Subcutaneous adipose tissue (tissue), 4 donors: ENCODE measurements around the gene SIPA1. TPM values are rescaled to one million over a fixed set of nuclear protein-coding genes. Genes with fewer than 3 reads are reported as not detected.

Experiments used
- CTCF ChIP-seq: fragments of 450-650 bp; IDR thresholded peaks from one replicate; pipeline ENCODE4 v1.5.1; 2016; ENCODE audit warnings: low read depth, mild to moderate bottlenecking, control low read depth, antibody characterized with exemption, moderate library complexity
- total RNA-seq, 4 donors: library from RNA; depleted of rRNA; stranded (reverse); fragments of >200 nt; gene quantifications; one replicate each; pipeline ENCODE4 v1.1.0, GENCODE V29; 2016

SIPA1 gene
- total RNA-seq, 4 donors from 2014 or later = 19.8 to 42.8 (median 22.9) TPM

GRCh38 chr11:65643971-65644370 lies 6.1 kb downstream of the SIPA1 start:
- no peak for TF ChIP-seq CTCF

- no peak for TF ChIP-seq CTCF
Measured at GRCh38 chr11:65644837-65645236, 6.9 kb downstream of the SIPA1 start.

- TF ChIP-seq CTCF = no peak
Measured at GRCh38 chr11:65645710-65646109, 7.8 kb downstream of the SIPA1 start.

GRCh38 chr11:65646288-65646957 lies 8.5 kb downstream of the SIPA1 start:
- TF ChIP-seq CTCF = no peak

- no peak for TF ChIP-seq CTCF
Measured at GRCh38 chr11:65646958-65647701, 9.2 kb downstream of the SIPA1 start.

GRCh38 chr11:65648997-65649493 lies 11.1 kb downstream of the SIPA1 start:
- TF ChIP-seq CTCF = no peak
